ENCODE results near the gene RRAGB.
"Not testable (repeated sequence)": the region's sequence is repeated elsewhere in the genome, so short reads cannot be mapped to it uniquely, and the experiment has no call there.

Gene RRAGB

GRCh38 chrX:55717521-55718497 lies at the start of gene RRAGB:
Gene RRAGB, plus strand, starts transcription at chrX:55717749. Its CDS starts 579 bp downstream, at chrX:55718328.
- DNase-seq = peak; percentile 88

- DNase-seq = no peak
Observed at GRCh38 chrX:55668084-55668483, 49.5 kb upstream of the RRAGB start.

GRCh38 chrX:55688579-55688978 lies 29.0 kb upstream of the RRAGB start:
- not testable (repeated sequence) for DNase-seq

DNA sequence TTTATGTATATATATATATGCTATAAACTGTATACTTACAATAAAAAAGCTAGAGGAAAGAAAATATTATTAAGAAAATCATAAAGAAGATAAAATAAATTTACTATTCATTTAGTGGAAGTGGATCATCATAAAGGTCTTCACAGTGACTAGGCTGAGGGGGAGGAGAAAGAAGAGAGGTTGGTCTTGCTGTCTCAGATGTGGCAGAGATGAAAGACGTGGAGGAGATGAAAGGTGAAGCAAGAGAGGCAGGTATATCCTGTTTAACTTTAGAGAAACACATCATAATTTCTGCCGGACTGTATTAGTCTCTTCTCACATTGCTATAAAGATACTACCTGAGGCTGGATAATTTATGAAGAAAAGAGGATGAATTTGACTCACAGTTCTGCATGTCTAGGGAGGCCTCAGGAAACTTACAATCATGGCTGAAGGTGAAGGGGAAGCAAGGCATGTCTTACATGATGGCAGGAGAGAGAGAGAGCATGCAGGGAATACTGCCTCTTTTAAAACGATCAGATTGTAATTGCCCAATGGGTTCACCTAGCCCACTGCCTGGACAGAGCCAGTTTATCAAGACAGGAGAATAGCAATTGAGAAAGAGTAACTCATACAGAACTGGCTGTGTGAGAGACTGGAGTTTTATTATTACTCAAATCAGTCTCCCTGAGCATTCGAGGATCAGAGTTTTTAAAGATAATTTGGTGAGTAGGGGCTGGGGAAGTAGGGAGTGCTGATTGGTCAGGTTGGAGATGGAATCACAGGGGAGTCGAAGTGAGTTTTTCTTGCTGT lies 22.1 kb upstream of the RRAGB start:
- no peak for DNase-seq

- no peak for DNase-seq
Observed at GRCh38 chrX:55697381-55697780, 20.2 kb upstream of the RRAGB start.

- DNase-seq = no peak
Observed at GRCh38 chrX:55702671-55703070, 14.9 kb upstream of the RRAGB start.

- not testable (repeated sequence) for DNase-seq
Observed at GRCh38 chrX:55703436-55703835, 14.1 kb upstream of the RRAGB start.

DNA sequence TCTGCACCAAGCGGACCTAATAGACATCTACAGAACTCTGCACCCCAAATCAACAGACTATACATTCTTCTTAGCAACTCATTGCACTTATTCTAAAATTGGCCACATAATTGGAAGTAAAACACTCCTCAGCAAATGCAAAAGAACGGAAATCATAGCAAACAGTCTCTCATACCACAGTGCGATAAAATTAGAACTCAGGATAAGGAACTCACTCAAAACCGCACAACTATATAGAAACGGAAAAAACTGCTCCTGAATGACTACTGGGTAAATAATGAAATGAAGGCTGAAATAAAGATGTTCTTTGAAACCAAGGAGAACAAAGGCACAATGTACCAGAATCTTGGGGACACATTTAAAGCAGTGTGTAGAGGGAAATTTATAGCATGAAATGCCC lies 12.5 kb upstream of the RRAGB start:
- not testable (repeated sequence) for DNase-seq

DNA sequence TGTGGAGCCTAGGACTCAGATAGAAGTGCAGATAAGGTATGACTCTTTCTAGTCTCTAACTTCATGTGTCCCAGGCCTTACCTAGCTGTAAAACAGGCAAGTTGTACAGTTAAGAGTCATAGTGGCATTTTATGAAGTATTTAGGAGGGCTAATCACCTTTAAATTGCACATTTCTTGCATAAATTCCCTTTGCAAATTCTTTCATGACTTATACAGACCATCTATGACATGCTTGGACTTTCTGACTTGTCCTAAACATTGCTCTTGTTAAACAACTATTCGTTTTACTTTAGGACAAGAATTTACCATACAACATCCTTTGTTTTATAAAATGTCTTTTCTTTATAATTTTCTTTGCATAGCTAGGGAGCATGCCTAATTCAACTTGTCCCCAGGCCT lies 7.8 kb upstream of the RRAGB start:
- DNase-seq = no peak

GRCh38 chrX:55710701-55711100 lies 6.8 kb upstream of the RRAGB start:
- DNase-seq = no peak

GRCh38 chrX:55713631-55714030 lies 3.9 kb upstream of the RRAGB start:
- DNase-seq = no peak

- DNase-seq = no peak
Observed at GRCh38 chrX:55714161-55714560, 3.4 kb upstream of the RRAGB start.

GRCh38 chrX:55715847-55716246 lies 1.7 kb upstream of the RRAGB start:
- no peak for DNase-seq

- no peak for DNase-seq
Observed at GRCh38 chrX:55716937-55717336, 612 bp upstream of the RRAGB start.

- no peak for DNase-seq
Observed at GRCh38 chrX:55731826-55732225, 14.3 kb downstream of the RRAGB start.

DNA sequence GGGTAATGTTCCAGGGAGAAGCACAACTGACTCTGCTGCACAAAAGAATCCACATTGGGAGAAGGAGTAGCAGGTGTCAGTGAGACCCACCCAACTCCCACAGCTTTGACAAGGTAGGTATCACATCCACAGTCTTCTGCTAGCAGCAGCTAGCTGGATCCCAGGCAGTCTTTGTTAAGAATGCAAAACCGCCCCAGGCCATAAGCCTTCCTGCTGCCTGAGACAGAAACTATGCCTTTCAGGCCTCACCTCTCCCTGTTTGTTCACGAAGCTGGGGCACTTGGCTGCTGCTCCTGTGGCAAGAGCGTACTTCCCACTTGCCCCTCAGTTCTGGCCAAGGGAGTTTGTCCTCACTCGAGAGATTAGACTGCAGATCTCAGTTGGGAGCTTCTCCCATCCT lies 21.4 kb downstream of the RRAGB start:
- DNase-seq = no peak

DNA sequence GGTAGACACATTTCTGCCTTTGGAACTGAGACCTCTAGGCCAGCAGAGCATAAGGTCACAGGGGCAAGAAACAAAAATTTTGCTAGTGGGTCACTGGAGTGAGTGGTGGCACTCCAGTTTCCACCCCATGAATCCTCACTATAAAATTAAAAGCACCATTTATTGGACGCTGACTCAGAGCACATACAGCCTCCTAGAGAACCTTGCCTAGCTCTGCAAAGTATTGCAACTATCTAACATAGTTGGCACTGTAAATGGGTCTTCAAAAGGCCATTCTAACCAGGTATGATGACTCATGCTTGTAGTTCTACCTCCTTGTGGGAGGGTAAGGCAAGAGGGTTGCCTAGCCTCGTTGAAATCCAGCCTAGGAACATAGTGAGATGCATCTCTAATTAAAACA lies 25.1 kb downstream of the RRAGB start:
- no peak for DNase-seq

DNA sequence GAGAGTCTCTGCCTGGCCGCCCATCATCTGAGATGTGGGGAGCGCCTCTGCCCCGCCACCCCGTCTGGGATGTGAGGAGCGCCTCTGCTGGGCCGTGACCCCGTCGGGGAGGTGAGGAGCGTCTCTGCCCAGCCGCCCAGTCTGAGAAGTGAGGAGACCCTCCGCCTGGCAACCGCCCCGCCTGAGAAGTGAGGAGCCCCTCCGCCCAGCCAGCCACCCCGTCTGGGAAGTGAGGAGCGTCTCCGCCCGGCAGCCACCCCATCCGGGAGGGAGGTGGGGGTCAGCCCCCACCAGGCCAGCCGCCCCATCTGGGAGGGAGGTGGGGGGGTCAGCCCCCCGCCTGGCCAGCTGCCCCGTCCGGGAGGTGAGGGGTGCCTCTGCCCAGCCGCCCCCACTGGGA lies 30.9 kb downstream of the RRAGB start:
- DNase-seq = not testable (repeated sequence)

- no peak for DNase-seq
Observed at GRCh38 chrX:55750256-55750655, 32.7 kb downstream of the RRAGB start.

DNA sequence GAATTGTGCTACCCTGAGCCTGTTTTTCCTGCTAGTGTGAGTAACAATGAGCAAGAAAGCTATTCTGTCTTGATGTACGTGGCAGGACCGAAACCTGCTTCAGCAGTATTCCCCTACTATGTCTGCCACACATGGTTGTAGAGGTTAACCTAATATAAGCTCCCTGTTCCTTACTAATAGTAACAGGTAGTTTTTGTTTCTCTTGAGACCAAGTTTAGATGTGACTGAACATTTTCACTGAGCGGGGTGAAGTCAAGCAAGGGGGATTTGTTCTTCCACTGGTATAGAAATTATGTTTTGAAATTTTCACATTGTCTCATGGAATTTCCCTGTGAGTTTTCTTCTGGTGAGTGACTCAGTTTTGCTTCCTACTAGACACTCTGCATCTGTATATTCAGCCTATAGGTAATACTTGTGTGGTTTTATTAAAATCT lies 37.3 kb downstream of the RRAGB start:
- DNase-seq = no peak

DNA sequence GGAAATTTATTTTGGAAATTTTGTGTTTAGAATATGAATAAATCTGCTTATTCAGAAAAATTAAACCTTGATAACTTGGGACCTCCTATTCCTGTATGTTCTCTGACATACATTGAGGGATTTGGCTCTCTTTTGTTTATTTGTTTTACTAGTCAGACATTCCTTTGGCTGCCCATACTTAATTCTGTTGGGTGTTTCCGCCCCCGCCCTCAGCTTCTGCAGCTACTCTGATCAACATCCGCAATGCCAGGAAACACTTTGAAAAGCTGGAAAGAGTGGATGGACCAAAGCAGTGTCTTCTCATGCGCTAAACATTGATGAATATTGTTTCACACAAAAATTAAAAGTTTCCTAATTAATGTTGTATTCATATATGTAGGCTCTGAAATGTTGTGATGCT lies 40.5 kb downstream of the RRAGB start:
- no peak for DNase-seq

GRCh38 chrX:55759478-55759877 lies 41.9 kb downstream of the RRAGB start:
- no peak for DNase-seq

DNA sequence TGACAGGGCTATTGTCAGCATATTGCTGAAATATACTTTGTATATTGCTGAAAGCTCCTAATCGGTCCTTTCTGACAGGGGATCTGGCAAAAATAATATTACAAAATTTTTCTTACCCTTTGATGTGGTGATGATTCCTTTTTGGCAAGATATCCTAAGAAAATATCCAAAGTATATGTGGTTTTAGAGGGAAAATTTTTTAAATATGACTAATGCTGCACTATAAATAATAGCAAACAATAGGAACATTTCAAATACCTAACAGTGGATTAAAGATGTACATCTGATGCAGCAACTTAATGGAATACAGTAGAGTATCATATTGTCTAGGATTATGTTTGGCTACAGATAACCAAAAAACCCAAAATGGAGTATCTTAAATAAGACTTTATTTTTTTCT lies 49.6 kb downstream of the RRAGB start:
- DNase-seq = no peak

DNA sequence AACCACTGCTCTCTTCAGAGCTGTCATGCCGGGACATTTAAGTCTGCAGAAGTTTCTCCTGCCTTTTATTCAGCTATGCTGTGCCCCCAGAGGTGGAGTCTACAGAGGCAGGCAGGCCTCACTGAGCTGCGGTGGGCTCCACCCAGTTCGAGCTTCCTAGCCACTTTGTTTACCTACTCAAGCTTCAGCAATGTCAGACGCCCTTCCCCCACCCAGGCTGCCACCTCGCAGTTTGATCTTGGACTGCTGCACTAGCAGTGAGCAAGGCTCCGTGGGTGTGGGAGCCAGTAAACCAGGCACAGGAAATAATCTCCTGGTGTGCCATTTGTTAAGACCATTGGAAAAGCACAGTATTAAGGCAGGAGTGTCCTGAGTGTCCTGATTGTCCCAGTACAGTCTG lies 56.9 kb downstream of the RRAGB start:
- DNase-seq = not testable (repeated sequence)
